RKO (cell line): ENCODE data around the gene TNFSF18.

ENCODE experiments used
- DNase-seq: peaks from one replicate; pipeline ENCODE4 v3.0.0-alpha.2; 2016; ENCODE audit warnings: low spot score

TNFSF18 gene

DNA sequence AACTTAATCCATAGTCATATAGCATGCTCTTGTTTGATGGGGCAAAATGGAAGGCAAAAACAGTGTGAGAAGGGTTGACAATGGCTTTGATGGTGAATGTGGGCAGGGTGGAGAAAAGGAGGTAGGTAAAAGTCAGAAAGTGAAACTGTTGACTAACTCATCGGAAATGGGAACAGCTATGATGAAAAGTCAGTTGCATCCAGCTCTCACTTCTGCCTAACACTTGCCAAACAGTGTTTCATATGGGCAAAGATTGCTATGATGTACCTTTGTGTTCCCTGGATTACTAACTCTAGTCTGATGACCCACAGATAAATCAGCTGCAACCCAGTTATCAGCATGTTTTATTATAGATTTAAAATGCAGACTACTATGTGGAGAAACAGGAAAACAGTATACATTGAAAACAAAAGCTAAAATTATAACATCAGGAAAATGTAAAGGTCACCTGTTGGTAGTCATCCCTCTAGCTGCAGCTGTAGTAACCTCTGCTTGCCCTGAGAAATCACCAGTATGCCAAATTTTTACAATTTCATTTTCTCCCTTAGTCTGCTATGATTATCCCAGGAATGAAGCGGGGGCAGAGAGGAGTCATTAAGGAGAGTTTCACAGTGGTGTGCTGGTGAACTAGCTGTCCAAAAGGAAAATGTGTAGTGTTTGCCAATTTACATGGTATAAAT, 11.7 kb downstream of the TNFSF18 start:
- no peak for DNase-seq

DNA sequence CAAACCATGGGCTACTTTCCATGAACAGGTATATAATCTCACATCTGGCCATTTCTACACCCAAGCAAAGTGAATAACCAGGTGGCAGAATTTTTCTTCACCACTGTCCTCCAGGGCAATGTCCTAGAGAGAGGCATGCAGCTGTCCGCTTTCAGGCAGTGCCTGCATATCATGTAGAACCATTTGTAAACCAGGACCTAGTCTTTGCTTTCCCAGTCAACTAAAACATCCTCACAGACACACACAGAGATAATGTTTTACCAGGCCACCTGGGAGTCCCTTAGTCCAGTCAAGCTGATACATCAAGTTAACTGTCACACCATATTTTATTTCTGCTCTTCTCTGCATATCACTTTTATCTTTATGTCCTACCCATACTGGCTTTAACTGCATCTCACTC, 26.2 kb downstream of the TNFSF18 start:
- no peak for DNase-seq

DNA sequence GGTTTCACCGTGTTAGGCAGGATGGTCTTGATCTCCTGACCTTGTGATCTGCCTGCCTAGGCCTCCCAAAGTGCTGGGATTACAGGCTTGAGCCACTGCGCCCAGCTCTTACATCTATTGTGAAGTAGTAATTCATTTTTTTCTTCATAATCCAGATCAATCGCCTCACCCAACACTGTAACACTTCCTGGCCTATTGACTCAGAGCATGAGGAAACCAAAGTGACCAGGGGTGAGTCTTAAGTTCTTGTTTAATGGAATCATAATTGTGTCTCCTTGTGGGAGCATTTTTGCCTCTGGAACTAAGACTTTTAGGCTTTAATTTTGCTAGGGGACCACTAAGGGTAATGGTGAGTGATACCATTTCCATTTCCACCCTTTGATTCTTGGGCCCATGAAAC, 27.4 kb downstream of the TNFSF18 start:
- DNase-seq = no peak

DNA sequence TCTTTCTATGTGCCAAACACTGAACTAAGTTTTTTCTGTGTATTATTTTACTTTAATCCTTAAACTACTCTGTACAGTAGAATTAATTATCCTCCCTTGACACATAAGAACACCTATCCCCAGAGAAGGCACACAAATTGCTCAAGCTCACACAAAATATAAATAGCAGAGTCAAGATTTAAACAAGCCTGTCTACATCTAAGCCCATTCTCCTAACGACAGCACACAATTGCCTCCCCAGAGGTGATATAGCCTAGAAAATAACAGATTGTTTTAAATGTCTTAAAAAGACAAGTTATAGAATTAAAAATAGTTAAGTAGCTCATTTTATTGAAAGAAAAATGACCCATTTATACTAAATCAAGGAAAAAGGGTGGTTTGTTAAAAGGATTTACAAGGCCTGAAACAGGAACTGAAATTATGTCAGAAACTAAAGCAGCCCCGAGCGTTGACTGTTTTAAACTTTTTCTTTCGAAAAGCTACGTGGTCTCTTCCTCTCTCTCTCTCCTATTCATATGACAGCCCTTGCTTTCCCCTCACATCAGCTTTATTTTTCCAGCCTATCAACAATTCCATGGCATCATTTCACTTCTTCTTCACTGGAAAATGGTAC, 30.5 kb downstream of the TNFSF18 start:
- no peak for DNase-seq

DNA sequence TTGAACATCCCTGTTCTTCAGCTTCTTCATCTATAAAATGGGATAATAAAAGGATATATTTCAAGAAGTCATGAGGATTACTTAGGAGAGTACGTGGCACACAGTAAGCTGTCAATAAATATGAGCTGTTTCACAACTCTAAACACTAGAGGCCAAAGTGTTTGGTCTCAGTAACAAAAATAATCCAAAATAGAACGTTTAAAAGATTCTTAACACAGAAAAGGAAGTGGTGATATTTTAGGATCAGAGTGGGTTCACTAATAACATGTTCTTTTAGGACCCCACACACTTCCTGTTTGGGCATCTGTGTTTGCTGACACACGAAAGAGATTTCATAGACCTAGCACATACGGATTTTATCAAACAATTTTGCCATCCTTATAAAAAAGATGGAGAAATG, 32.9 kb downstream of the TNFSF18 start:
- DNase-seq = no peak

GRCh38 chr1:173016419-173016818, 34.3 kb downstream of the TNFSF18 start:
- no peak for DNase-seq

DNA sequence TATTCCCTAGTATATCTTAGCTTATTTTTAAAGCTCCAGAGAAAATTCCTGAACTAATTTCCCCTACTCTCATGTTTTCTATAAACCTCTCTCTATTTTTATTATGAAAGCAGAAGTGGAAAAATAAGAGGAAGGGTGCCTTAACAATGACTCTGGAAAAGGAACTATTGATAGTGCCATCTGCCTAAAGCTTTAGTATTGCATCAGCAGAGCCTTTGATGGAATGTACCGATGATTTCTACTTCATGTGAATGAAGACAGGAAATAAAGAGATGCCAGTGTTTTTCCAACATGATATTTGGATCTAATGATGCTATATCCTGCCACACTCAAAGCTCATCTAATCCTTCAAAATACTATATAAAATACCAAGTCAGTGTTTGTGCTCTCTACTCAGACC, 35.1 kb downstream of the TNFSF18 start:
- no peak for DNase-seq

- no peak for DNase-seq
Observed at GRCh38 chr1:173014160-173014559, 36.6 kb downstream of the TNFSF18 start.

GRCh38 chr1:173012126-173012525, 38.6 kb downstream of the TNFSF18 start:
- DNase-seq = no peak

DNA sequence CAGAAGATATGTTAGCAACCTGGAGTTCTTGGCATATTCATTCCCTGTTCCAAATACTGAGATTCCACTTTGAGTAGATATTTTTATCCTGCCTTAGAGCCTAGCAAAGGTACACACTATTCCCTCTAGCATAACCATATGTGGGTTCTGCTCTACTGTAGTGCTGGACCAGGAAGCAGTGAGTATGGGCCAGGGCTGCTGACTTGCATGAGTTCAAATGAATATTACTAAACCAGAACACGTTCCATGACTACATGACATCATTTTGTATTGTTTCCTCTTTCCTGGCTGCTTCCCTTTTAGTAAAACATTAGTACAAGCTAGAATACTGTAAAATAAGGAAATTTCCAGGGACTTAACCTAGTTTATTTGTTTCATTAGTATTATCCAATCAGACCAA, 41.1 kb downstream of the TNFSF18 start:
- DNase-seq = no peak

DNA sequence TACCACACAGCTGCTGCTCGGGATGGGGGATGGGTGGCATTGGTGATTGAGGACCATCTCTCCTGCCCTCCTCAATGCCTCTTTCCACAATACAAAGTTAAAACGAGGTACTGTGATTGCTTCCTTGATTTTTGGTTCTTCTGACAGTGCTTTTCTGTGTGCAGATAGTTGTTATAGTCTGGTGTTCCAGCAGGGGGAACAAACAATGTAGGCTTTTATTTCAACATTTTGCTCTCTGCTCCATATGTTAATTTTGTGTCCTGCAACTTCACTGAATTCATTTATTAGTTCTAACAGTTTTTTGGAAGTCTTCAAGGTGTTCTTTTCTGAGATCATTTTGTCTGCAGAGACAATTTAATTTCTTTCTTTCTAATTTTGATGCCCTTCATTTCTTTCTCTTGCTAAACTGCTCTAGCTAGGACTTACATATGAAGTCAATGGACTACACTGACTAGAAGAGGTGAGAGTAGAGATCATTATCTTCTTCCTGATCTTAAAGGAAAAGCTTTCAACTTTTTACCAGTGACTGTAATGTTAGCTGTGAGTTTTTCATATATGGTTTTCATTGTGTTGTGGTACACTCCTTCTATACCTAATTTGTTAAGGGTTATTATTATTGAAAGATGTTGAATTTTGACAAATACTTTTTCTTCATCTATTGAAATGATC, 45.4 kb downstream of the TNFSF18 start:
- no peak for DNase-seq

- DNase-seq = peak; percentile 32
Observed at GRCh38 chr1:173002891-173003838, 47.6 kb downstream of the TNFSF18 start.

GRCh38 chr1:172999349-172999748, 51.4 kb downstream of the TNFSF18 start:
- DNase-seq = no peak

DNA sequence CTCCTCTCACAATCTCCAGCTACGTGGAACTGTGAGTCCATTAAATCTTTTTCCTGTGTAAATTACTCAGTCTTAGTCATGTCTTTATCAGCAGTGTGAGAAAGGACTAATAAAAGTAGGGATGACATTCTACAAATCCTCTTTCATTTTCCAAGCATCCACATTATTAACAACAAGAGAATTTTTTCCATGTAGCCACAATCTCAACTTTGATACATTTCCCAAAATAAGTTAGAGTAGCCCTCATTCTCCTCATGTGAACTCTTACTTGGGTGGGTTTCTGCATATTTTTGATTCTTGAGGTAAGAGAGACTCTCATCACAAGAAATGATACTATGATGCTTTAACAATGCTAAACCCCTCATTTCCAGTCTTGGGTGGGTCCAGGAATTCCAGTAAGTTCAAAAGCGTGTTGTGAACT, 52.8 kb downstream of the TNFSF18 start:
- DNase-seq = peak; percentile 3

DNA sequence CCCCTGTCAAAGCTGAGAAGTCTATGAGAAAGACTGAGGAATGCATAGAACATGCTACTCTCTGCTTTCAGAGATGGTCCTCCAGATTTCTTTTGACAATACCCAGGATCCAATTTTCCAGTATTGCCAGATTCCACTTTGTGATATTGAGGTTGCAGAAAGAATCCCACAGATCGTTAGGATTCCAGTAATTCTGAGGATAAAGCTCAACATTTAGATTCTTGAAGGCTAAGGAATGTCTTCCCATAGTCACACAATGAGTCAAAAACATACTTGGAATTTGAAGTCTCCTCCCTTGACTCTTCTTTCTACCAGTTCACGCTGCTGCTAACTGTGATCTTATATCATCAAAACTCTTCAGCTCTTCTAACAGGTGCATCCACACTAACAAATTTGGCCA, 57.1 kb downstream of the TNFSF18 start:
- DNase-seq = no peak

- no peak for DNase-seq
Observed at GRCh38 chr1:172991674-172992400, 58.9 kb downstream of the TNFSF18 start.

- DNase-seq = no peak
Observed at GRCh38 chr1:172990598-172991215, 60.0 kb downstream of the TNFSF18 start.
